GM23338 (cell line): ENCODE measurements around the gene PSMG4. TPM values are rescaled to one million over a fixed set of nuclear protein-coding genes. Genes with fewer than 3 reads are reported as not detected.

ENCODE experiments used
- CTCF ChIP-seq, 2 experiments: fragments of 200-600 bp in 1 of 2; sonication (generic) in 1 of 2; conservative IDR thresholded peaks; 2 replicates each; pipeline versions ENCODE4 v1.5.1 to v1.6.1; 2016 to 2017; ENCODE audit warnings: antibody characterized with exemption in 2 of 2, low read depth in 2 of 2, mild to moderate bottlenecking in 2 of 2, moderate library complexity in 1 of 2
- ETS1 ChIP-seq: IDR thresholded peaks from 2 replicates; pipeline ENCODE4 v1.6.1; 2016; ENCODE audit warnings: antibody characterized with exemption
- EZH2 ChIP-seq: fragments of 200-600 bp; sonication (generic); IDR thresholded peaks from one replicate; pipeline ENCODE4 v1.8.0; 2017; ENCODE audit warnings: antibody characterized with exemption, mild to moderate bottlenecking, low read depth; ENCODE audit not compliant: unreplicated experiment
- JUNB ChIP-seq: IDR thresholded peaks from one replicate; pipeline ENCODE4 v1.6.1; 2016; ENCODE audit warnings: antibody characterized with exemption; ENCODE audit not compliant: unreplicated experiment
- REST ChIP-seq: IDR thresholded peaks from one replicate; pipeline ENCODE4 v1.6.1; 2018; ENCODE audit warnings: antibody characterized with exemption; ENCODE audit not compliant: unreplicated experiment
- STAT1 ChIP-seq: IDR thresholded peaks from one replicate; pipeline ENCODE4 v1.6.1; 2016; ENCODE audit warnings: antibody characterized with exemption; ENCODE audit not compliant: unreplicated experiment
- ZNF114 ChIP-seq: fragments of 250-450 bp; sonication (Bioruptor Pico); IDR thresholded peaks from 2 replicates; pipeline ENCODE4 v1.5.0; 2020; ENCODE audit warnings: mild to moderate bottlenecking, moderate library complexity
- ZNF331 ChIP-seq: fragments of 250-450 bp; sonication (Bioruptor Pico); IDR thresholded peaks from 2 replicates; pipeline ENCODE4 v1.5.0; 2020; ENCODE audit warnings: low read depth, mild to moderate bottlenecking, moderate library complexity
- ZNF462 ChIP-seq: fragments of 250-450 bp; sonication (Bioruptor Pico); IDR thresholded peaks from 2 replicates; pipeline ENCODE4 v1.5.0; 2020; ENCODE audit warnings: mild to moderate bottlenecking, moderate library complexity
- polyA plus RNA-seq: library from polyadenylated mRNA; unstranded; fragments of >200 nt; fragmentation: Nextera tagmentation; extraction: Ambion mirVana; gene quantifications from 2 replicates; pipeline ENCODE4 v1.2.1, GENCODE V29; 2016
- total RNA-seq: library from RNA; depleted of rRNA; stranded (reverse); fragments of >200 nt; shearing (Covaris generic); gene quantifications from 2 replicates; pipeline ENCODE4 v1.2.3, GENCODE V29; 2014

PSMG4 gene
- total and polyA plus RNA-seq, 2 experiments from 2014 or later: 37.2 to 168 TPM

- TF ChIP-seq ZNF462 (CRISPR knock-in tag): no peak
- TF ChIP-seq JUNB: no peak
- TF ChIP-seq STAT1: no peak
- no peak for TF ChIP-seq EZH2
- no peak for TF ChIP-seq ETS1
- no peak for TF ChIP-seq ZNF331 (CRISPR knock-in tag)
- TF ChIP-seq CTCF (conservative IDR thresholded peaks at IDR 0.05; ENCODE audit: low read depth in 2 of 2): no peak
- TF ChIP-seq REST: no peak
- no peak for TF ChIP-seq ZNF114 (CRISPR knock-in tag)
Measured at GRCh38 chr6:3277251-3277650, 18.5 kb downstream of the PSMG4 start (continued).
